Measurements from ENCODE around the gene RGR.

DNA sequence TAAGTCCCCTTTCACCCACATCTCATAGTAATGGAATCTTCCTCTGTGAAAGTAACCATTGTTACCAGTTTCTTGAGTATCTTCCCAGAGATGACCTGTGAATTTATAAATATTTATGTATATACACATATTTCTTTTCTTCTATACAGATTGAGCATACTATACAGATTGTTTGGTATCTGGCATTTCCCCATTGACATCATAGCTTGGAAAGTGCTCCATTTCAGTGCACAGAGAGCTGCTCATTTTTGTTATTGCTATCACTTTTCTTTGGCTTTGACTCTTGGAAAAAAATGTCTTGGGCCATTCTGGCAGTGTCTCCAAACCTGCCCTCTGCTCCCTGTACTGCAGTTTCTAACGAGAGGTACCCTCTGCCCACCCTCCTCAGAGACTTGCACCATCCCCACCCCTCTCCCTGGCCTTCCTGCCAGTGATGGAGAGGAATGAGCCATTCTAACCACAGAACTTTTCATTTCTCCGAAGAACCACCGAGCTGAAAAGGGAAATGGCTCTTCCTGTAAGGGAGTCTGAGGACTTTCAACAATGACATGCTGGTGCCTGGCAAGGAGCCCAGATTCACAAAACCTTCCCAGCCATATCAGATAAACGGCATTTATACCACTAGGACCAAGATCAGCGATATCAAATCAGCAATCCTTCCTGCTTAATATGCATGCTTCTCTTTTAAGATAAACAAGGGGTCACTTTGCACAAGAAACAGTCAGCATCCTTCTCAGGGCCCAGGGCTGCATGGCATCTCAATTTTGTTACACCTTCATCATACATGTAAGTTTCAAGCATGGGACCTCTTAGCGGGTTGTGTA is 63.8 kb downstream of the RGR start:
- TF ChIP-seq EP300 (IDR thresholded peaks at IDR 0.05) (no peak), POLR2AphosphoS5 (IDR thresholded peaks at IDR 0.05) (no peak), POLR2A (IDR thresholded peaks at IDR 0.05) (no peak)
- TF ChIP-seq, protein P1, sequence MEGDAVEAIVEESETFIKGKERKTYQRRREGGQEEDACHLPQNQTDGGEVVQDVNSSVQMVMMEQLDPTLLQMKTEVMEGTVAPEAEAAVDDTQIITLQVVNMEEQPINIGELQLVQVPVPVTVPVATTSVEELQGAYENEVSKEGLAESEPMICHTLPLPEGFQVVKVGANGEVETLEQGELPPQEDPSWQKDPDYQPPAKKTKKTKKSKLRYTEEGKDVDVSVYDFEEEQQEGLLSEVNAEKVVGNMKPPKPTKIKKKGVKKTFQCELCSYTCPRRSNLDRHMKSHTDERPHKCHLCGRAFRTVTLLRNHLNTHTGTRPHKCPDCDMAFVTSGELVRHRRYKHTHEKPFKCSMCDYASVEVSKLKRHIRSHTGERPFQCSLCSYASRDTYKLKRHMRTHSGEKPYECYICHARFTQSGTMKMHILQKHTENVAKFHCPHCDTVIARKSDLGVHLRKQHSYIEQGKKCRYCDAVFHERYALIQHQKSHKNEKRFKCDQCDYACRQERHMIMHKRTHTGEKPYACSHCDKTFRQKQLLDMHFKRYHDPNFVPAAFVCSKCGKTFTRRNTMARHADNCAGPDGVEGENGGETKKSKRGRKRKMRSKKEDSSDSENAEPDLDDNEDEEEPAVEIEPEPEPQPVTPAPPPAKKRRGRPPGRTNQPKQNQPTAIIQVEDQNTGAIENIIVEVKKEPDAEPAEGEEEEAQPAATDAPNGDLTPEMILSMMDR (IDR thresholded peaks at IDR 0.05) = no peak

Data from suprapubic skin (tissue), 4 donors.